Measurements from ENCODE around the gene OSBPL3.

DNA sequence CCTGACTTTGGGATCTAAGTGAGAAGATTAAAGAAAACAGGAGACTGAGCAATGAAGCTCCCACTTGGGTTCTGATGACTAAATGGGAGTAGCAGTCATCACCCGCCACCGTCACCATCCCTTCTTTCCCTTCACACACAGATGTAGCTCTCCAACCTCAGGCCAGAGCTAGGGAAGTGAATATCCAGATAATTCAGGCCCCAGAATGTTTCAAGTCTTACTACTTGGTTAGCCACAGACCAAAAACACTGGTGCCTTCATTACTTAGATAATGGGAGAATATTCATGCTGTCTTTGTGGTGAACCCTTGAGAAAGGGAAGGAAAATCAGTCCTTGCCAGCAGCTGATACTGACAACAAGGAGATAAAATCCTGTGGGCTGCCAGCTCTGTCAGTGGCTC is 100.7 kb downstream of the OSBPL3 start:
- TF ChIP-seq, protein P1, sequence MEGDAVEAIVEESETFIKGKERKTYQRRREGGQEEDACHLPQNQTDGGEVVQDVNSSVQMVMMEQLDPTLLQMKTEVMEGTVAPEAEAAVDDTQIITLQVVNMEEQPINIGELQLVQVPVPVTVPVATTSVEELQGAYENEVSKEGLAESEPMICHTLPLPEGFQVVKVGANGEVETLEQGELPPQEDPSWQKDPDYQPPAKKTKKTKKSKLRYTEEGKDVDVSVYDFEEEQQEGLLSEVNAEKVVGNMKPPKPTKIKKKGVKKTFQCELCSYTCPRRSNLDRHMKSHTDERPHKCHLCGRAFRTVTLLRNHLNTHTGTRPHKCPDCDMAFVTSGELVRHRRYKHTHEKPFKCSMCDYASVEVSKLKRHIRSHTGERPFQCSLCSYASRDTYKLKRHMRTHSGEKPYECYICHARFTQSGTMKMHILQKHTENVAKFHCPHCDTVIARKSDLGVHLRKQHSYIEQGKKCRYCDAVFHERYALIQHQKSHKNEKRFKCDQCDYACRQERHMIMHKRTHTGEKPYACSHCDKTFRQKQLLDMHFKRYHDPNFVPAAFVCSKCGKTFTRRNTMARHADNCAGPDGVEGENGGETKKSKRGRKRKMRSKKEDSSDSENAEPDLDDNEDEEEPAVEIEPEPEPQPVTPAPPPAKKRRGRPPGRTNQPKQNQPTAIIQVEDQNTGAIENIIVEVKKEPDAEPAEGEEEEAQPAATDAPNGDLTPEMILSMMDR (IDR thresholded peaks at IDR 0.05; ENCODE audit: low read depth, low read length) = no peak
- TF ChIP-seq POLR2A (IDR thresholded peaks at IDR 0.05; ENCODE audit: extremely low read depth, insufficient read length) (no peak), MYC (IDR thresholded peaks at IDR 0.05; ENCODE audit: low read depth, low read length) (no peak)
- TF ChIP-seq, protein P2, sequence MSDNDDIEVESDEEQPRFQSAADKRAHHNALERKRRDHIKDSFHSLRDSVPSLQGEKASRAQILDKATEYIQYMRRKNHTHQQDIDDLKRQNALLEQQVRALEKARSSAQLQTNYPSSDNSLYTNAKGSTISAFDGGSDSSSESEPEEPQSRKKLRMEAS (IDR thresholded peaks at IDR 0.05; ENCODE audit: low read depth, low read length) = no peak
